Uterus (tissue), 2 donors: ENCODE data around the gene POU2AF2.

Experiments used
- CTCF ChIP-seq, 4 experiments: fragments of 200-600 bp in 2 of 4; fragments of 450-650 bp in 2 of 4; sonication (generic) in 2 of 4; IDR thresholded peaks; one replicate each; pipeline ENCODE4 v1.5.1; 2016 to 2019; ENCODE audit warnings: antibody characterized with exemption in 4 of 4, mild to moderate bottlenecking in 2 of 4, moderate library complexity in 1 of 4
- POLR2A ChIP-seq, 2 donors: fragments of 450-650 bp; IDR thresholded peaks; one replicate each; pipeline ENCODE4 v1.6.1; 2016; ENCODE audit warnings: antibody characterized with exemption in 2 of 2, mild to moderate bottlenecking in 1 of 2, moderate library complexity in 1 of 2

DNA sequence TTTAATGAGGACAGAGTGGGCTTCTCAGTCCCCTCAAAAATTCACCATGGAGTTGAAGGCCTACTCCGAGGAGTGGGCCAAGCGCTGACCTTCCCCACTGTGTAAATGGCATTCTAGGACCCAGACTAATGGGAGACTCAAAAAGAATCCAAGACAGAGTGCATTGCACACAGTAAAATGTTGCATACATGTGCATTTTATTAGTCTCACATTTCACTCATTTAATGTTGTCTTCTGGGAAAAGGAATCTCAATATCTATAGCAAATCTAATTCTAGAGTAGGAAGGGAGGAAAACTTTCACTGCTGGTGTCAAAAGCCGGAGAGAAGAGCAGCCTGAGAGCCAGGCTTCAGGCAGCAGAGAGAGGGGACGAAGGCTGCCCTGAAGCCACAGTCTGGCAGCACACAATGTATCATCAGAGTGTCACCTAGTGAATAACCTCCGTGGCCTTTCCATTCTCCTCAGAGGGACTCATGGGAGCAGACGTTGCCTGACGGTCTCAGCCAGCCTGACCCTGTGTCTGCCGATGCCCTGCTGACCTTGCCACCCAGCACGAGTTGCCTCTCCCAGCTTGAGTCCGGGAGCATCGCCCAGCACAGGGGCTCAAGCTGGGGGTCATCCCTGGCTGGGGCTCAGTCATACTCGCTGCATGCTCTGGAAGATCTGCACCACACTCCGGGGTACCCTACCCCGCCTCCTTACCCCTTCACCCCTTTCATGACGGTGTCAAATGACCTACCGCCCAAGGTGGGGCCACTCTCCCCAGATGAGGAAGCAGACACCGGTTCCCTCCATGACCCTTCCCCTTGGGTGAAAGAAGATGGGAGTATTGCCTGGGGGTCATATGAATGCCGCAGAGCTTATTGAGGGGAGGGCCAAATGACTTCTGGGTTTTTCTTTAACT lies 39.9 kb downstream of the POU2AF2 start:
- no peak for TF ChIP-seq CTCF (IDR thresholded peaks at IDR 0.05)
- TF ChIP-seq POLR2A (IDR thresholded peaks at IDR 0.05) = no peak
